Left ventricle myocardium superior (tissue), 1 donor: ENCODE results near the gene VSTM2B. TPM values are rescaled to one million over a fixed set of nuclear protein-coding genes. Genes with fewer than 3 reads are reported as not detected.

Experiments
- ATAC-seq: fragments of 200-7000 bp; cut with Tn5 transposase; one replicate; pipeline ENCODE4 v1.9.1; 2020; ENCODE audit warnings: mild to moderate bottlenecking, moderate library complexity
- DNase-seq: peaks from one replicate; pipeline ENCODE4 v3.0.0-alpha.2; 2020
- intact Hi-C: fragments of 100-400 bp; cut with micrococcal nuclease; formaldehyde crosslinking; loops from one replicate; pipeline ENCODE4 v1.11.0; 2022
- total RNA-seq: library from RNA; stranded (reverse); fragmentation: NEBNext Ultra II Directional; extraction: Animal tissue kit (Norgen Biotek cat#: 25700); gene quantifications from one replicate; pipeline ENCODE4 v1.2.1, GENCODE V29; 2021
- donor health status: DM: no; HTN: yes; CAD: no; lungs with severe emphysema.

The VSTM2B gene
- total RNA-seq, 1 donor from 2014 or later, result not detected

- ATAC-seq (no peak), DNase-seq (no peak)
- intact Hi-C loops, result no loop called here
Observed at GRCh38 chr19:29495091-29495490, 30.7 kb upstream of the VSTM2B start.

- ATAC-seq, result no peak
- intact Hi-C loops, result no loop called here
- DNase-seq, result no peak
Observed at GRCh38 chr19:29495901-29496441, 29.8 kb upstream of the VSTM2B start.

- DNase-seq (no peak), ATAC-seq (no peak)
- intact Hi-C loops, result no loop called here
Observed at GRCh38 chr19:29497241-29497640, 28.6 kb upstream of the VSTM2B start.

GRCh38 chr19:29497686-29498436 is 27.9 kb upstream of the VSTM2B start:
- DNase-seq, result no peak
- ATAC-seq, result no peak
- intact Hi-C loops, result no loop called here

GRCh38 chr19:29499261-29499920 is 26.4 kb upstream of the VSTM2B start:
- intact Hi-C loops, result no loop called here
- ATAC-seq, result no peak
- no peak for DNase-seq

GRCh38 chr19:29499921-29500590 is 25.7 kb upstream of the VSTM2B start:
- ATAC-seq (no peak), DNase-seq (no peak)
- intact Hi-C loops, result no loop called here

GRCh38 chr19:29501816-29502580 is 23.8 kb upstream of the VSTM2B start:
- intact Hi-C loops, result no loop called here
- DNase-seq, result no peak
- no peak for ATAC-seq

GRCh38 chr19:29502581-29502850 is 23.3 kb upstream of the VSTM2B start:
- intact Hi-C loops, result no loop called here
- ATAC-seq (no peak), DNase-seq (no peak)

- ATAC-seq (no peak), DNase-seq (no peak)
- intact Hi-C loops, result no loop called here
Observed at GRCh38 chr19:29503140-29503758, 22.5 kb upstream of the VSTM2B start.

GRCh38 chr19:29503785-29504184 is 22.0 kb upstream of the VSTM2B start:
- no peak for DNase-seq
- intact Hi-C loops, result no loop called here
- no peak for ATAC-seq

GRCh38 chr19:29504454-29504853 is 21.3 kb upstream of the VSTM2B start:
- intact Hi-C loops, result no loop called here
- DNase-seq, result no peak

GRCh38 chr19:29505097-29505824 is 20.5 kb upstream of the VSTM2B start:
- ATAC-seq (no peak), DNase-seq (no peak)
- intact Hi-C loops, result no loop called here

More at GRCh38 chr19:29504454-29504853, 21.3 kb upstream of the VSTM2B start:
- ATAC-seq, result no peak

- DNase-seq, result no peak
- no peak for ATAC-seq
- intact Hi-C loops, result no loop called here
Observed at GRCh38 chr19:29506619-29506911, 19.2 kb upstream of the VSTM2B start.

GRCh38 chr19:29507081-29507860 is 18.5 kb upstream of the VSTM2B start:
- intact Hi-C loops, result no loop called here
- ATAC-seq, result no peak
- DNase-seq, result no peak

- ATAC-seq, result no peak
- intact Hi-C loops, result no loop called here
- DNase-seq, result no peak
Observed at GRCh38 chr19:29508181-29508580, 17.6 kb upstream of the VSTM2B start.

- DNase-seq (no peak), ATAC-seq (no peak)
- intact Hi-C loops, result no loop called here
Observed at GRCh38 chr19:29509456-29509855, 16.3 kb upstream of the VSTM2B start.

- ATAC-seq (no peak), DNase-seq (no peak)
- intact Hi-C loops, result no loop called here
Observed at GRCh38 chr19:29510701-29511265, 15.0 kb upstream of the VSTM2B start.

- ATAC-seq (no peak), DNase-seq (no peak)
- intact Hi-C loops, result no loop called here
Observed at GRCh38 chr19:29511768-29512167, 14.0 kb upstream of the VSTM2B start.
